Ovary (tissue), 9 donors: ENCODE measurements around the gene COL27A1. TPM values are rescaled to one million over a fixed set of nuclear protein-coding genes. Genes with fewer than 3 reads are reported as not detected.

ENCODE experiments used
- DNase-seq, 5 donors: peaks; one replicate each; pipeline ENCODE4 v3.0.0-alpha.2; 2019 to 2020
- H3K27ac ChIP-seq, 2 donors: fragments of 200-600 bp; one replicate each; pipeline versions ENCODE4 v1.5.1 to v1.8.0; 2019 to 2022
- H3K27me3 ChIP-seq: fragments of 200-600 bp; one replicate; pipeline ENCODE4 v1.8.0; 2022
- H3K36me3 ChIP-seq: fragments of 200-600 bp; sonication (generic); one replicate; pipeline ENCODE4 v1.5.1; 2019
- H3K4me1 ChIP-seq: one replicate; pipeline ENCODE4 v1.8.1; 2013; ENCODE audit warnings: mild to moderate bottlenecking, moderate library complexity; ENCODE audit not compliant: insufficient read depth
- H3K4me3 ChIP-seq: fragments of 200-600 bp; sonication (generic); one replicate; pipeline ENCODE4 v1.5.1; 2017
- H3K9me3 ChIP-seq, 2 donors: fragments of 200-600 bp in 1 of 2; sonication (generic) in 1 of 2; one replicate each; pipeline versions ENCODE4 v1.5.1 to v1.8.1; 2013 to 2019; ENCODE audit warnings: mild to moderate bottlenecking in 1 of 2, moderate library complexity in 1 of 2
- CTCF ChIP-seq, 3 donors: fragments of 450-650 bp in 2 of 3; fragments of 200-600 bp in 1 of 3; IDR thresholded peaks; one replicate each; pipeline versions ENCODE4 v1.5.1 to v1.8.0; 2016 to 2022; ENCODE audit warnings: antibody characterized with exemption in 3 of 3, mild to moderate bottlenecking in 1 of 3
- EP300 ChIP-seq: sonication (generic); formaldehyde crosslinking; IDR thresholded peaks from one replicate; pipeline ENCODE4 v1.6.1; 2017; ENCODE audit warnings: antibody characterized with exemption
- POLR2A ChIP-seq: fragments of 450-650 bp; IDR thresholded peaks from one replicate; pipeline ENCODE4 v1.6.1; 2017; ENCODE audit warnings: antibody characterized with exemption, mild to moderate bottlenecking, moderate library complexity
- WGBS, 3 donors: extraction: QIAGEN DNeasy Blood & Tissue Kit in 1 of 3; methylation state at CpG; one replicate each; pipeline versions ENCODE4 v1.1.5 to v1.1.7; 2013 to 2017; 5-methylcytosine and 5-hydroxymethylcytosine counted together
- intact Hi-C, 4 donors: fragments of 100-400 bp; cut with DNase I; formaldehyde crosslinking; loops; one replicate each; pipeline versions ENCODE4 v1.11.0 to v1.15.1; 2022 to 2023
- polyA plus RNA-seq, 2 donors: library from polyadenylated mRNA; stranded (reverse); fragments of 200-250 nt in 1 of 2; fragments of 350-450 nt in 1 of 2; fragmentation: Illumina TruSeq in 1 of 2; extraction: RNeasy Lipid Tissue Mini Kit (QIAGEN cat#74804) in 1 of 2; gene quantifications; one replicate each; pipeline ENCODE4 v1.2.3, GENCODE V29; 2013 to 2014
- total RNA-seq, 7 donors: library from RNA; depleted of rRNA in 2 of 7; stranded (reverse); fragments of >200 nt in 2 of 7; fragmentation: NEBNext Ultra II Directional in 3 of 7; extraction: Animal tissue kit (Norgen Biotek cat#: 25700) in 3 of 7; gene quantifications; one replicate each; pipeline versions ENCODE4 v1.1.0 to v1.2.4, GENCODE V29; 2016 to 2023
- donor health status: DM: no; HTN: no; CAD: no; lungs with moderate emphysema.
- donor health status: DM: no; HTN: no; CAD: no.
- donor health status: Bipolar disorder and iron deficiency.
- donor health status: DM: yes; HTN: yes; CAD: no.
- donor health status: DM: no; HTN: no; CAD: no.
- donor health status: DM: yes; HTN: yes; CAD: no.

Gene COL27A1
- total and polyA plus RNA-seq, 9 donors = 5.2 to 91.2 (median 16.8) TPM

- Histone ChIP-seq H3K9me3 (no peaks in the 10 kb centered on the region), H3K36me3 (no peaks in the 10 kb centered on the region), H3K4me3 (no peak overlapping the region), H3K27me3 (no peaks in the 10 kb centered on the region), H3K27ac (no peak overlapping the region), H3K4me1 (peaks cover 2% of the 10 kb centered on the region)
- WGBS, 3 donors = 92 to 98% (median 97%) methylated on average over 5 of the region's 5 CpGs
- DNase-seq = no peak
- TF ChIP-seq POLR2A (no peak), CTCF (IDR thresholded peaks at IDR 0.05) (no peak), EP300 (no peak)
- intact Hi-C loops = no loop called here
These were observed 6.2 kb upstream of the COL27A1 start for GRCh38 chr9:114149181-114149580.

DNA sequence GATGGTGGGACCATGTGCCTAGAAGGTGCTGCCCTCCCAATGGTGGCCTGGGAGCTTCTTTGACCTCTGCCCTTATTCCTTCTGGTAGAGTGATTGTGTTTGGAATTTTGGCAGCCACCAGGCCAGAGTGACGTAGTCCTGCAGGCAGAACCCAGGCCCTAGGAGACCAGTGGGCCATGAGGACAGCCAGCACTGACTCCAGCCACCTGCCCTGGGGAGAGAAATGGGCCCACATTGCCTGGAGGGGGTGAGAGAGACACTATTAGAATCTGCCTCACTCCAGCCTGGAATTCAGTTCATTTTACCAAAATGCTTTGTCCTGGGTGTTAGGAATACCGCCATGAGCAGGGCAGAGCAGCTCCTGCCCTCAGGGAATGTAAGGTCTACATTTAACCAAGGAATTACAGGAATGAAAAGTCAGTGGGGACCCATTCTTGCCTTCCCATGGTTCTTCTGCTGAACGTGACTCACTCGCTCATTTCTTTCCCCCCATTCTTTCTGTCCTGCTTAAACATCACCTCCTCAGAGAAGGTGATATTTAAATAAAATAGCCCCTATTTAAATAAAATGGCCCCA lies 5.5 kb upstream of the COL27A1 start:
- Histone ChIP-seq H3K27ac (no peak overlapping the region), H3K4me1 (peaks cover 2% of the 10 kb centered on the region), H3K36me3 (no peaks in the 10 kb centered on the region), H3K27me3 (no peaks in the 10 kb centered on the region), H3K9me3 (no peaks in the 10 kb centered on the region), H3K4me3 (no peak overlapping the region)
- TF ChIP-seq POLR2A = no peak
- TF ChIP-seq CTCF (IDR thresholded peaks at IDR 0.05) = no peak
- TF ChIP-seq EP300 = no peak
- WGBS, 3 donors = 93 to 94% (median 94%) methylated on average over 4 of the region's 4 CpGs
- intact Hi-C loops = loop anchor here in 2 of 4 donors (5.0 to 10.0 kb wide), 4 partner anchors 43 to 137 kb away; no protein-coding TSS in a partner anchor
- no peak for DNase-seq

DNA sequence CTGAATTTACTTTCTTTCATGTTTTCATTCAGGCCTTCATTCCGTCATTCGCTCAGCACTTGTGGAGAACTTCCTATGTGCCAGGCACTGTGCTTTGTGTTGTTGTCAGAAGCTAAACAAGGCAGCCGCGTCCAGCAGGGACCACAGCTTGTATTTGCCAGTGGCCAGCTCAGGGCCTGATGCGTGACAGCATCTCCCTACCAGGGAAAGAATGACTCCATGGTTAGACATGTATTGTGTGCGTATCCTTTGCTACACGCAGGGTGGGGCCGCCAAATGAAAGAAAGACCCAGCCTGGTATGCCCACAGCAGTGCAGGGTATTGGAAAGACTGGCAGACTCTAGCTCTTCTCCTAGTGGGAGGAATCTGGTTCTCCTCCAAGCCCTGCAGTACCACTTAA lies 4.7 kb upstream of the COL27A1 start:
- intact Hi-C loops = loop anchor here in 2 of 4 donors (5.0 to 10.0 kb wide), 4 partner anchors 43 to 137 kb away; no protein-coding TSS in a partner anchor
- Histone ChIP-seq H3K4me1 (peaks cover 3% of the 10 kb centered on the region), H3K27me3 (no peaks in the 10 kb centered on the region), H3K4me3 (no peak overlapping the region), H3K36me3 (no peaks in the 10 kb centered on the region), H3K27ac (no peak overlapping the region), H3K9me3 (no peaks in the 10 kb centered on the region)
- DNase-seq = no peak
- TF ChIP-seq CTCF (IDR thresholded peaks at IDR 0.05) = no peak
- TF ChIP-seq EP300 = no peak
- no peak for TF ChIP-seq POLR2A
- 82 to 84% (median 84%) methylated on average over 8 of the region's 8 CpGs for WGBS, 3 donors

GRCh38 chr9:114151426-114151956 lies 3.8 kb upstream of the COL27A1 start:
- intact Hi-C loops = loop anchor here in 2 of 4 donors (5.0 to 10.0 kb wide), 4 partner anchors 44 to 136 kb away; no protein-coding TSS in a partner anchor
- DNase-seq = no peak
- Histone ChIP-seq H3K9me3 (no peaks in the 10 kb centered on the region), H3K4me3 (no peak overlapping the region), H3K27me3 (no peaks in the 10 kb centered on the region), H3K4me1 (peaks cover 3% of the 10 kb centered on the region), H3K27ac (no peak overlapping the region), H3K36me3 (no peaks in the 10 kb centered on the region)
- TF ChIP-seq EP300 = no peak
- TF ChIP-seq POLR2A = no peak
- TF ChIP-seq CTCF (IDR thresholded peaks at IDR 0.05) = no peak
- 71 to 83% (median 78%) methylated on average over 5 of the region's 5 CpGs for WGBS, 3 donors
